ENCODE data around the gene NGLY1. TPM values are rescaled to one million over a fixed set of nuclear protein-coding genes. Genes with fewer than 3 reads are reported as not detected.

NGLY1 gene
- total RNA-seq, 1 donor from 2014 or later: 25.2 TPM

DNA sequence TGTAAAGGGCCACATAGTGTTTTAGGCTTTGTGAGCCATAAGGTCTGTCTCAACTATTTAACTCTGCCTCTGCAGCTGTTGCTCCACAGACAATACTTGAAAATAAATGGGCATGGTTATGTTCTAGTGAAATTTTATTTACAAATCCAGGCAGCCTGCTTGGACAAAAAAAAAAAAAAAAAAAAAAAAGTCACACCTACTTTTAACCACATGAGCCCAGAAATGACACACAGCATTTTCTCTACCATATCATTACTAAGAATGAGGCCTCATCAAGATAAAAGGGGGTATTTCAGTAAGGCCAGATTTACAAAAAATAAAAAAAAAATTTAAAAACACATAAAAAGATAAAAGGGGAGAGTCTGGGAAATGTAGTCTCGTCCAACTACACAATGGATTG lies 1.7 kb upstream of the NGLY1 start:
- no peak for DNase-seq (ENCODE audit: low read depth in 2 of 2)

DNA sequence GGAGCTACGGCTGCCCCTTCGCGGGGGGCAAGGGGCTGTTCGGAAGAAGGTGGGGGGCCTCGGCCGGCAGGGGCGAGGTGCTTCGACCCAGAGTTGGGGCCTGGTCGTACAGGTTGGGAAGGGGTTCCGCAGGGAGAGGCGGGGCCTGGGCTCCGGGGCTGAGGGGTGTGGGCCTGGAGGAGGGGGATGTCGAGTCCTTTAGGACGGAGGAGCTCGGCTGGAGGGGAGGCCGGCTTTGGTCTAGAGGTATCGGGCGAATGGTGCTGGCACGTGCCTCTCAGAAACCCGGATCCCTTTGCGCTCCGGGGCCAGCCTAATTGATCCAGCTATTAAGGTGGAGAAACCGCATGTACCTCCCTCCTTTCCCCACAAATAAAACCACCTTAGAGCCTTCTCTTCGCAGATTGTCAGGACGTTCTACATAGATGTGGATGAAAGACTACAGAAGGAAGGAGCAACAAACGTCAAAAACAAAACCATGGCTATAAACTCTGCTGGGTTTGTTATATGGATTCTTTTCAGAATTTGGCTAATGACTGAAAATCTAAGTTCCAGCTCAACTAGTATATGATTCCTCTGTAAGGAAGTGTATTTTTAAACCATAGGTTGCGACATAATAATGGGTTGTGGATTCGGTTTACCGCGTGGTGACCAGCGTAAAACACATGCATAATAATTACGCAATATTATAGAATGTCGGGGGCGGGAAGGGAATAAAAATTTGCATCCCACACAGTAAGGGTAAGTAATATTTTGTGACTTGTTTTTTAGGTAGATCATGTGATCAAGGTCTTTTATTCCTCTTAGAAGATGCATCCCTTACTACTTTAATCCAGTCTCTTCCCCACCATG lies 644 bp upstream of the NGLY1 start:
- peak; percentile 9 to 29 for DNase-seq (ENCODE audit: low read depth in 2 of 2)

DNA sequence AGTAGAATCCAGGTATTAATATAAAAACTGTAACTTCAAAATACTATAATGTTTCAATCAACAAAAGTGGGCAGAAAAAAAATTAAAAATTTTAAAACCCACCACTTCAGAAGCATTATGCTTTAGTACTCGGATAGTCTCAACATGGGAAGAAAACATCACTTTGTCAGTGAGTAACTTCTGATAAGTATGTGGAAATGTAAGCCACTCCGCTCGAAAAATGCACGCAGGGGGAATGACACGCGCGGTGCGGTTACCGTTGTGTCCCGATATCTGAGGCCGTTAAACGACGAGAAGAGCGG lies 656 bp downstream of the NGLY1 start:
- DNase-seq (ENCODE audit: low read depth in 2 of 2): no peak

DNA sequence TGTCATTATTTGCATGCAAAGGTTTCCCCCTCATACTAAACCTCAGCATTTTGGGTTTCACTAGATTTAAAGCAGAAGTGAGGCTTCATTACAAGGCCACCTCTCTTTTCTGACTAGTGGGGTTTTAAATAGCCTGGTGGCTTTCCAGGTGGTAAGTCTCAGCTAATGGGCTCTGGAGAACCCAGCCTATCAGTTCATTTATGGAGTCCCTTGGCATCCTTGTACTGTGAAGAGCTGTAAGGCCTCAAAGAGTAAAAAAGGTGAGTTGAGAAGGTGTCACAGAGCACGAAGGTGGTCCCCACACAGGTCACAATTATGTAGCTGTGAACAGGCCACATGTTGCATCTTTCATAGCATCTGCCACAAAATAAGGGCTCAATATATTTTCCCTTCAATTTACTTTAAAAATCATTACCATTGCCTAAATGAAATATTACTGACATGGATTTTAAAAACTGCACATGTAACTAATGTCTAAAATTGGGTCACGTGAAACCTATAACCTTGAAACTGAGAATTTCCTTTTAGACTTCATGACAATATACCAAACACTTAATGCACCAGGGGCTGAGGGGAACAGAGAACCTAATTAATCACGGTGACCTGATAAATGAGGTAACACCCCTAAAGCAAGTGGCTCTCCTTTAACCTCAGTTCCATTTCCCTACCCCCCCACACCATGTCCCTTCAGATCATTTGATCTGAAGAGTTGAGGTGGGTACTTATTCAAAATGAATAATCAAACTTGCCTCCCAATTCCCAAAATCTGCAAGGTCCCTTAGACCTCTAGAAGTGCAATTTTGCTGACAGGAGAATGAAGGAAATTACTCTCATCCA lies 1.3 kb downstream of the NGLY1 start:
- no peak for DNase-seq (ENCODE audit: low read depth in 2 of 2)

DNA sequence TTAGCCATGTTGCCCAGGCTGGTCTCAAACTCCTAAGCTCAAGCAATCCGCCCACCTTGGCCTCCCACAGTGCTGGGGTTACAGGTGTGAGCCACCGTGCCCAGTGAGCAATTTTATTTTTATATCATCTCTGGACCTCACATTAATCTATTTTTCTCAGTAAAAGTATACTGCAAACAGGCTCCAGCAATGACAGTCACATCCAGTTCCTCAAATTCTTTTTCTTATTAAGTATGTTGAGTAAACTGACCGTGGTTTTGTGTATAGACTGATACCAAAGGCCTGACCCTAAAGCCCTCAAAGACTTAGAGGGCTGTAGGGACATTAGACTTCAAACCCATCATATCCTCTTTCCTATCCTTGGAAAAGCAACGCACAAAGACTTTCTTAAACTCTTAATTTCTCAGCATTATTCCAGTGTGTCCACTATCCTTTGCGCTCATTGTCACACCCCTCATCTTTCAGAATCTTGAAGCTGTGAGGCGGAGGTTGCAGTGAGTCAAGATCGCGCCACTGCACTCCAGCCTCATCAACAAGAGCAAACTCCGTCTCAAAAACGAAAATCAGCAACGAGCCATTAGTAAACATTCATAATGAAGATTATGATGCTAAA lies 2.0 kb downstream of the NGLY1 start:
- no peak for DNase-seq (ENCODE audit: low read depth in 2 of 2)

DNA sequence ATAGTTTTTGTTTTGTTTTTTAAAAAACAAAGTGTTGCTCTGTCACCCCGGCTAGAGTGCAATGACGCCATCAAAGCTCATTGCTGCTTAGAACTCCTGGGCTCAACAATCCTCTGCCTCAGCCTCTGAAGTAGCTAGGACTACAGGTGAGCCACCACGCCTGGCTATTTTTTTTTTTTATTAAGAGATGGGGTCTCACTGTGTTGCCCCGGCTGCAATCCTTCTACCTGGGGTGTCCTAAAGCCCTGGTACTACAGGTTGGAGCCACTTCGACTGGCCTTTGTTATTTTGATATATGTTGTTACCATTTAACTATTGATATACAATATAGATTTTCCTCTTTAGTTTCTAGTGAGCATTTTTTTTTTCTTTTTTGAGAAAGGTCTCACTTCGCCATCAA lies 2.6 kb downstream of the NGLY1 start:
- DNase-seq (ENCODE audit: low read depth in 2 of 2): no peak

DNA sequence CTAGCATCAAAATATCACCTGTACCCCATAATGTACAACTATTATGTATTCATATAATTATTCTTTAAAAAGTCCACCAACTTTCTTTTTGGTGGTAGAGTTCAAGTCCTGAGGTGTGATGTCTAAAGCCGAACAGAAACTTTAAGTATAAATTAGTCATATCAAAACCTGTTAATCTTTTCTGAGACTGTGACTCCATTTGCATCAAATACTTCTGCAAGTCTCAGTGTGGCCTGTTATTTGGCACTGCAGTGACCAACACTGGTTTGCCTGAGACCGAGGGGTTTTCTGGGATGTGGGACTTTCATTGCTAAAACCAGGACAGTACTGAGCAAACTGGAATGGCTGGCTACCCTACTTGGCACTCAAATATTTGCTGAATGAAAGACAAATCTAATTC lies 7.3 kb downstream of the NGLY1 start:
- no peak for DNase-seq (ENCODE audit: low read depth in 2 of 2)

DNA sequence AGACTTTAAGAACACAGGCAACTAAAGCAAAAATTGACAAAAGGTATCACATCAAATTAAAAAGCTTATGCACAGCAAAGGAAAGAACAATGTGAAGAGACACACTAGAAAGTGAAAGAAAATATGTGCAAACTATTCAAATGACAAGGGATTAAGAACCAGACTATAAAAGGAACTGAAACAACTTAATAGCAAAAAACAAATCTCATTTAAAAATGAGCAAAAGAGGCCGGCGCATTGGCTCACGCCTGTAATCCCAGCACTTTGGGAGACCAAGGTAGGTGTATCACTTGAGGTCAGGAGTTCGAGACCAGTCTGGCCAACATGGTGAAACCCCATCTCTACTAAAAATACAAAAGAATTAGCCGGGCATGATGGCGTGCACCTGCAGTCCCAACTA lies 14.4 kb downstream of the NGLY1 start:
- no peak for DNase-seq (ENCODE audit: low read depth in 2 of 2)

DNA sequence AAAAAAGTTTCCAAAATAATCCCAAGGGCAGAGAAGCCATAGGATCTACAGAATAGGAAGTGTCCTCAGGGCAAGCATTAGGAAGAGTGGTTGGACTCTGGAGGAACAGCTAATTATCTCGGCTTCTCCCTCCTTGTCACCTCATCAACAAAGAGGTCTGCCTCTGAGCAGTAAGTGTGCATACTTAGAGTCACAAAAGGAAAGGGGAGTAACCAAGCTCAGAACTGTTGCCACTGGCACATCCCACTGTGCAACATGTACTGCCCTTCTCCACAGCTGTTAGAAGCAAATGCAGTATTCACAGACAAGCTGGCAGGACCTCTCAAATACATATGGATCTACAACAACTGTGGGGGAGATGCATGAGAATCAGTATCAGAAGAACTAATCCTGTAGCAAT lies 31.5 kb downstream of the NGLY1 start:
- DNase-seq (ENCODE audit: low read depth in 2 of 2): no peak

DNA sequence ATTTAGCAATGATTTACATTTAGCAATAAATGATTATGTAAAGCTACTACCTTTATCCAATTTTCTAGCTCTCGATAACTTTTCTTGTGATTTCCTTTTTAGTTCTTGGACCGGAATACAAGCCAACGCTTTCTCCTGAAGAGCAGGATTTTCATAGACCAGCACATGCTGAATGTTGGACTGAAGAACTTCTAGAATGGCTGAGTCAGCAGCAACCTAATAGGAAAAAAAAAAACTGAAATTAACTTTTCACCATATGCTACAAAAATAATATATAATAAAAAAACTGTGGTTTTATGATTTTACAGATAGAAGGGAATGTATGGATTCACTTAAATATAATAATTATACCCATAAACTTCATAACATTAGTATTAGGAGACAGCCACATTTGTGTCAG lies 32.2 kb downstream of the NGLY1 start:
- DNase-seq (ENCODE audit: low read depth in 2 of 2): no peak

DNA sequence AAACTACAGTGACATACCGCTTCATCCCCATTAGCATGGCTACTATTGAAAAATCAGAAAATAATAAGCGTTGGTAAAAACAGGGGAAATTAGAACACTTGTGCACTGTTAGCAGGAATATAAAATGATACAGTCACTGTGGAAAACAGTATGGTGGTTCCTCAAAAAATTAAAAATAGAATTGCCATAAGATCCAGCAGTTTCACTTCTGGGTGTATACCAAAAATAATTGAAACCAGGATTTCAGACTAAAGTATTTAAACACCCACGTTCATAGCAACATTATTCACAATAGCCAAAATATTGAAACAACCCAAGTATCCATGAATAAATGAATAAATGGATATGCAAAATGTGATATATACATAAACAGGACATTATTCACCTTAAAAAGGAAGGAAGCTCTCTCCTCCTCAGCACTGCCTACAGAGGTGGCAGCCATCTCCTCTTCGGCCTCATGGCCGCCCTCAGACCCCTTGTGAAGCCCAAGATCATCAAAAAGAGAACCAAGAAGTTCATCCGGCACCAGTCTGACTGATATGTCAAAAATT lies 34.1 kb downstream of the NGLY1 start:
- no peak for DNase-seq (ENCODE audit: low read depth in 2 of 2)

DNA sequence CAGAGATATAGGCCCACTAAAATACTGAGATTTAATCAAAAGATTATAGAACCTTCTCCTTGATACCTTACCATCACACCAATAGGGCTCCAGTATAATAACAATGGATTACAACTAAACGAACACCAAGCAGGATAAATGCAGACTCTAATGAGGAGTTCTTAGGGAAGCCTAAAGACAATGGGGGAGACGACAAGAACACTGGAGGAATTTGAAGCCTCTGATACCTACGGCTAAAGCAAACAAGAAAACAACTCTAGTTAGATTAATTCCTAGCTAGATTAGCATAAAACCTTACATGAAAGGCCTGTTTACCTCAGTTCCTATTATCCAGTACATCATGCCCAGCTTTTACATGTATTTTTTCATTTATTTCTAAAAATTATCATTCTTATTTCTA lies 35.1 kb downstream of the NGLY1 start:
- DNase-seq (ENCODE audit: low read depth in 2 of 2): no peak

DNA sequence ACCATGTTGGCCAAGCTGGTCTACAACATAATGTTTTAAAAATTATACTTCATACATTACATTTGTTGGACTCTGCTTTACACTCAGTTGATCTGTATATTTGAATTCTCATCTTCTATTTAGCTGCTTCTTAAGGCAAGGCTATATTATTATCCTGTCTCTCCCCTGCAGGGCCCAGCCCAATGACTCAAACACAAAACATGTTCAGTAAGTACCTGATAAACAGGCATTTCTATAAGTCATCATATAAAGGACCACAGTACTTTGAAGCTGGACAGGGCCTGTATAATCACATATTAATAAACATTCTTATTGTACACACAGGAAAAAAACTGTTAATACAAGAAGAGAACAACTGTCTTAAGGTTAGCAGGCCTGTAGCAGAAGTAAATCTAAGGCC lies 36.2 kb downstream of the NGLY1 start:
- peak in 1 of 2 donors; percentile 1 for DNase-seq (ENCODE audit: low read depth in 2 of 2)

DNA sequence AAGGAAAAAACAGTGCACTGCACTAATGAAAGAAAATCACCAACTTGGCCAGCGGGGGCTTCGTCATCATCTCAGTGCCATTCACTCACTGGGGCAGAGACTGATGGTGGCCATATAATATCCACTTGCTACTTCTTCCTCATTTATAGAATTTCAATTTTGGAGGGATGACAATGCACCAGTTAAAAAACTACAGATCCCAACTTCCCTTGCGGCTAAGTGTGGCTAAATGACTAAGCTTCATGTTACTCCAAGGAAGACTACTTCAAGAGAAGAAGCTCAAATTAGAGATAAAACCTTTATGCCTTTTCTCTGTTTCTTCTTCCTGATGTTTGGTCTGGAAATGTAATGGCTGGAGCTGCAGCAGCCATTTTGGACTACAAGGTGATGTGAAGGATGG lies 38.8 kb downstream of the NGLY1 start:
- DNase-seq (ENCODE audit: low read depth in 2 of 2): no peak

DNA sequence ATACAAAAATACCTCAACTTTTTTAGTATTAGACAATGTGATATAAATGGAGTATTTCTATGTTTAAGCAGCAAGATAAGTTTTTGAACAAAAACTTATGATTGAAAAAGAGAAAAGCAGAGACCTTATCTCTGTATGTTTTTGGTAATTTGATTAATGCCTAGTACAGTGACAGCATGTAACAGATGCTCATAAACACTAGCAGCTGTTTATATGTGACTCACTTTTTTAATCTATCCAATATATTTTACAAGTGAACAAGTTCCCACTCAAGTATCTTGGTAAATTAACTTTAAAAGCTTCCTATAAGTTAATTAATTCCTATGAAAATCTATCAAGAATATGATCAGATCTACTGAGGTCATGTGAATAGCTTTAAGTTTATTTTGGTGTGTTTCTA lies 55.1 kb downstream of the NGLY1 start:
- DNase-seq (ENCODE audit: low read depth in 2 of 2): no peak

DNA sequence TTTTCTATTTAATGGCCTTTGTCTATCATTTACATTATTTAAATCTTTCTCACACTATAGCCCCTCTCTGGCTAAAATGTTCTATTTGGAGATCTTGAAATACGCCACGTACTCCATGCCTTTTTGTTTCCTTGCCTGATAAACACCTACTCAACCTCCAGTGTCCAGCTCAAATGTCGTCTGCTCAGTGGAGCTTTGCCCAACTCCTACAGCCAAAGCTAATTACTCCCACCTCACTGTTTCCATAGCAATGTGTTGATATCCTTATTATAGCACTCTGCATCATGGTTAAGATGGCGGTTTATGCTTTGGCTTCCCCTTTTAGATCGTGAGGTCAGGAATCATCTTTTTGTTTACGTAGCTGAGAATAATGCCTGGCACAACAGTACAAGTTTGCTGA lies 55.9 kb downstream of the NGLY1 start:
- no peak for DNase-seq (ENCODE audit: low read depth in 2 of 2)

DNA sequence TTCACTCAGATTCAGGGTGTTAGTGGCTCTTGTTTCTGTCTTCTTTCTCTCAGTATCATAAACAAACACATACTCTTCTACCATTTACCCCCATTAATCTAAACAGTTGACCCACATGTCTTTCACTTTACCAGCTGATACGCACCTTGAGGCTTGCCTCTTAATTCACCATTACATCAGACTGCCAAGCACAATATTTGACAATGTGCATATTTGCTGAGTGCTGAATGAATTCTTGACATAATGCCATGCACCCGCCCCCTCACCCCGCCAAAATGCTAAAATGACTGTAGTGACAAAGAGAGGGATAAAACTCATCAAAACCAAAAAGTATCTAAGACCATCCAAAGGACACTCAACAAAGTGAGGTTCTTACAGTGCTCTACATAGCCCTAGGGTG lies 57.4 kb downstream of the NGLY1 start:
- no peak for DNase-seq (ENCODE audit: low read depth in 2 of 2)

DNA sequence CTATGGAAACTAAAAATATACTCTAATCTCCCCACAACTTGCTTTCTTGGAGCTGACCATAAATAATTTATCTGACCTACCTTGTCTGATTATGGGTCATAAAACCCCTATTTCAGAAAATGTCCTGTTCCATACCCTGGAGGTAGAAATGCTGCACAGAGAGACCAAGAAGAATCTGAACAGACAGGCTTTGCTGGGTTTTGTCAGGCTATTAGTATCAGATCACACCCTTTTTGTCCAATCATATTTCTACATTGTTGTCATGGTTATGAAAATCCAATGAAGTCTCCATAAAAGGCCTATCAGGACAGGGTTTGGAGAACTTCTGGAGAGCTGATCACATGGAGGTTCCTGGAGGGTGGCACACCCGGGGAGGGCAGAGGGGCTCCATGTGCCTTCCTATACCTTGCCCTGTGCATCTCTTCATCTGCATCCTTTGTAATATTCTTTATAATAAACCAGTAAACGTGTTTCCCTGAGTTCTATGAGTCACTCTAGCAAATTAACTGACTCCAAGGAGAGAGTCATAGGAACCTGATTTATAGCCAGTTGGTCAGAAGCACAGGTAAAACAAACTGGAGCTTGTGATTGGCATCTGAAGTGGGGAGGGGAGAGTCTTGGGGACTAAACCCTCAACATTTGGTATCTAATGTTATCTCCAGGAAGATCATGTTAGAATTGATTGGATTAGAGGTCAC lies 58.1 kb downstream of the NGLY1 start:
- no peak for DNase-seq (ENCODE audit: low read depth in 2 of 2)

DNA sequence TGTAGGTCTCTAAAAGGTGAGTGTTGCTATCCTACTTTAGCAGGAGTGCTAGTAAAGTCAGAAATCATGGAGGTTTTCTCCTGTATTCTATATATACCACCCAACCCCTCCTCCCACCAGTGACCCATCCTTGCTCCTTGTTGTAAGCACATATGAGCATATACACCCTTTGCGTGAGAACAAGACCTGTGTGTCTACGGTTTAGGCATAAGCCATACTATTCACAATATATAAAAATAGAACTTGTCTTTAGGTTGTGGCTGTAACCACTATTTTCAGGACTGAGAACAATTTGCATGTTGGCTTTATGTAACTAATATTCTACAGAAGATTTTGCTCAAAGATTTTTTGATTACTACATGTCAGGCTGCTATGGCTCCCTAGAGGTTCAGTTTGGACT lies 59.4 kb downstream of the NGLY1 start:
- DNase-seq (ENCODE audit: low read depth in 2 of 2): no peak

DNA sequence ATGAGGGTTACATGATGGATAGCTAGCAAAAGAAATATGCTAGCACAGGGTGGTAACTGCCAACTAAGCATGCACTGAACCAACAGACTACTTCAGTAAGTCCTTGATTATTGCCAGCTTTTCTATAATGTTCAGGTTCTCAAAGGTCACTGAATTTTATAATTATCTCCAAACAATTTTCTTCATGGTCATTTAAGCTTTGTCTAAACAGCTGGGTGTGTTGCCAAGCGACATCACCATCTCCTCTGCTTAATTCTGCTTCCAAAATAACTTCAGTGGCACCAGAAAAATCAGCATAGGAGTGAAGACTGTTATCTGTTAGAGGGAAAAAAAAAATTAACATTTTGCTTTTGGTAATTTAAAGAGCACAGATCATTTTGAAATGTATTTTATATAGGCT lies 63.9 kb downstream of the NGLY1 start:
- DNase-seq (ENCODE audit: low read depth in 2 of 2): no peak

DNA sequence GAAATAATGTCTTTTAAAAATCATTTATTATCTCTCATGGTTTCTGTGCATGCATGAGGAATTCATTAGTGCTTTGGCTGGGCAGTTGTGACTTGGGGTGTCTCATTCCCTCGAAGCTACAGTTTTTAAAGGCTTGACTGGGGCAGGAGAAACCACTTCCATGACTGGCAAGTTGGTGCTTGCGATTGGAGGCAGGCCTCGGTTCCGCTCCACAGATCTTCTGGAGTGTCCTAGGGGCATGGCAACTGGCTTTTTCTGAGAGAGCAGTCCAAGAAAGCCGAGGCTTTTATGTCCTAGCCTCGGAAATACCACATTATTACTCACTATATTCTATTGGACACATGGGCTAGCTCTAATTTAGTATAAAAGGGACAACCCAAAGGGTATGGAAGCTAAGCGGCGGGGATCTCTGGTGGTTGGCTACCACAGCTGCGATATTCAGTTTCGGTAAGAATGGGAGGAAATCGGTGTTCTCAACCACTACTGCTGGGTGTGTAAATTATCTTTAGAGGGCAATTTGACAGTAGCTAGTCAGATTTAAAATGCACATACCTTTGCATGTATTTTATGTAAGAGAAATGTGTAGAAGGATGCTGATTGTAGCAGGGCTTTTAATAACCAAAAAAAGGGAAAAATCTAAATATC lies 69.8 kb downstream of the NGLY1 start:
- no peak for DNase-seq (ENCODE audit: low read depth in 2 of 2)

Data from lung microvascular endothelial cell (primary cell).